Effector CD4-positive, alpha-beta T cell (primary cell): ENCODE data around the gene FAM241B.

Source experiments
- DNase-seq: peaks from one replicate; pipeline ENCODE4 v3.0.0-alpha.2; 2020

FAM241B gene

DNA sequence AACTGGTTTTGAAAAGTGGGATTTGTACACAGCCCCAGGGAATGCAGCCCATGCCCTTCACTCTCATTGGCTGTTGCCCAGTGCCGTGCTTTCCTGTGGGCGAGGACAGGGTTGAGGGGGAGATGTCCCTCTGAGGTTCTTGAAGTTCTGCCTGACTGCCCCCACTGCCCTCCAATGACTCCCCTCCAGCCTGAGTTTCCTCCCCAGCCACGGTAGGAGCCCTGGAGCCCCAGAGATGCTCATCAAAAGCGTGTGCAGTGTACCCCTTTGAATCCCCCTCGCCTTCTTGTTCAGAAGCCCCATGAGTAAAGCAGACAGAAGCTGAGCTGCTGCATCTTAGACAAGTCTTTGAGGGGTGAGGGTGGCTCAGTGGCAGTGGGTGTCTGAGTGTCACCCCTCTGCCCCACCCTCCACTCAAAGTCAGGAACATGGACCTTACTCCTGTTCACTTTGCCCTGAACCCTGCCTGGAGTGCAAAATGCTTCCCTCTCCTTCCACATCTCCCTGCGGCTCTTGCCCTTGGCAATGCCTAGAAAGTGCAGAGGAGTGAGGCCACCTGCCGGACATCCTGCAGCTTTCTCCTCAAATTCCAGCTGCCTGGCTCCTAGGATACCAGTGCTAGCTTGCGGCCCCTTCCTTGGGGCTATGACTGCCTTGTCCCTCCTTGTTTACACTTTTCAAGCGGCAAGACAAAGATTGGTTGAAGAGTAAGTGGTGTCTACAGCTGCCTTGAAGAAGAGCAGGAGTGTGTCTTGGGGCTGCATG, 19.9 kb downstream of the FAM241B start:
- no peak for DNase-seq

DNA sequence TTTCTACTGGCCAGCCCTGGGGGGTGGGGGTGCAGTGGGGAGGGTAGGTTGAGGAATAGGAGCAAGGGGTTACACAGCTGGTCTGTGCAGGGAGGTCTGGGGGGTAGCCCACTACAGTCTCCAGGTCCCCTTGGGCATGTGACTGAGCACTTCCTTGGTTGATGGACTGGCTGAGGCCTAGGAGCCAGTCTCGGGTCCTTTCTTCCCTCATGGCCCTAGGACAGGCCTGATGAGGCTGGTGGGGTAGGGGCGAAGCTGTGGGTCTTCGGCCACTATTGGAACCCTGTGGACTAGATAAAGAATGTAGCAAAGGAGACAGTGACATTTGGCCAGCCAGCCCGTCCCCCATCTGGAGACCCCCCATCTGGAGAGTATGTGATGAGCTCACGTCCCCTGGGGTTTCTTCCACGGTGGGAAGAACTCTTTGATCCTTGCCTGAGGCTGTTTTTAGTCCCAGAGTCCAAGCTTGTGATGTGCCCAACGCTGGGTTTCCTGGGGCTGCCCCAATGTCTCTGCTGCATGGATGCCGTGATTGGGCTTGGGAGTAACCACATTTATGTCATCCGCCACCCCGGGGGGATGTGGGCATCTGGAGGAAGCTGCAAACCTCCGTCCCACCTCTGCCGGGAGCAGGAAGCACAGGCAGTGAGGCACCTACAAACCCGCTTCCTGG, 20.7 kb downstream of the FAM241B start:
- no peak for DNase-seq

DNA sequence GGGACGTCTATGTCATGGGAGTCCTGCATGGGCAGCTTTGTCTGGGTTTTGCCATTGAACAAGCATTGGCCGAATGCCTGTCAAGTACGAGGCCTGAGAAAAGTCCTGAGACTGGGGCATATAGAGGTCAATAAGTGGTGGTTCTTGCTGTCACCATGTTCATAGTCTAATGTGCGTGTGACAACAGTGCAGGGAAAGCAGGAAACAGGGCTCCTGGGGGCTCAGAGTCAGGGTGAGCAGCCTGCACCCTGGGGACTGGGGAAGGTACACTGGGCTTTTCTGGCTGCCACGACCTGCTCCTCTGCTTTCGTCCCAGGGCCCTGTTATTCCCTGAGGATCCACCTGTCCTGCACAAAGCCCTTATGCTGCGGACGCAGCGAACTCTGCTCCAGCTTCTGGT, 21.3 kb downstream of the FAM241B start:
- no peak for DNase-seq

DNA sequence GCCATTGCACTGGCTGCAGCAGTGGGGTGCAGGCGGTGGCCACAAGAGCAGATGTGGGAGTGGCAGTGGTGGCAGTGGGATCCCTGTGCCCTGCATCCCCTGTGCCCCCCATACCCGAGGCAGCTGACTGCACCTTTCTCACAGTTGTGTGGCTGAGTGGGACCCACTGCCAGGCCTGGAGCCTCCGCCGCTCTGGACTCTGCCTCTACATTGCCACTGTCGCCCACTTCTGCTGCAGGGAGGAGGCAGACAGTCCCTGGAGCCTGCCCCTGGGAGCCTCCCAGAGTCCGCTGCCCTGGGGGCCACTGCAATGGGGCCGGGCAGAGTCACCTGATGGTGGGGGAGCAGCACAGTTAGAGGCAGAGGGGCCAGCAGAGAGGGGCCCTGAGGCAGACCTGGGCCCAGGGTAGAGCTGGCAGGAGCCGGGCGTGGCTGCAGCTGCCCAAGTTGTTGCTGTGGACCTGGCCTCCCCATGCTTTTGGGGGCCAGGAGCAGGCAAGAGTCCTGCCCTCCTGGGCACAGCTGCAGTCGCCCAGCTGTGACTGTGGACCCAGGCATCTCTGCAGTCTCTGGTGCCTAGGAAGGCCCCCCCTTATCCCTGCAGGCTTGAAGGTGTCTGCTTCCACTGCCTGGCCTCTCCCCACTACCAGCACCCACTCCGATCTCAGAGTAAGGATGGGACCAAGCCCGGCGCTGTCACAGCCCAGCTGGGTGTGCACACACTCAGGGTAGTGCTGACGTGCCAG, 22.2 kb downstream of the FAM241B start:
- no peak for DNase-seq

DNA sequence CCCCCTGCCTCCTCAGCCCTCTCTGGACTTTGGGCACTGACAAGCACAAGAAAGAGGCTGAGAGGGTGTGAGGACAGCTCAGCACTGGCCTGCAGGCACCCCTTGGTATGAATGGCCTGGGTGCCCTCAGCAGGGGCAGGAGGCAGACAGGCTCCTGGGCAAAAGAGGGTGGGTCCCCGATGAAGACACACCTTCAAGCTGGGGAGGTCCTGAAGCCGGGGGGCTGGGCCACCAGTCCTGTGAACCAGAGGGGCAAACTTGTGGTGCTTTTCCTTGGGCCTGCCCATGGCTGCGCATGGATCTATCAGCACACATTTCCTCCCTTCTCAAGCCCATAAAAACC, 22.8 kb downstream of the FAM241B start:
- DNase-seq, result no peak

DNA sequence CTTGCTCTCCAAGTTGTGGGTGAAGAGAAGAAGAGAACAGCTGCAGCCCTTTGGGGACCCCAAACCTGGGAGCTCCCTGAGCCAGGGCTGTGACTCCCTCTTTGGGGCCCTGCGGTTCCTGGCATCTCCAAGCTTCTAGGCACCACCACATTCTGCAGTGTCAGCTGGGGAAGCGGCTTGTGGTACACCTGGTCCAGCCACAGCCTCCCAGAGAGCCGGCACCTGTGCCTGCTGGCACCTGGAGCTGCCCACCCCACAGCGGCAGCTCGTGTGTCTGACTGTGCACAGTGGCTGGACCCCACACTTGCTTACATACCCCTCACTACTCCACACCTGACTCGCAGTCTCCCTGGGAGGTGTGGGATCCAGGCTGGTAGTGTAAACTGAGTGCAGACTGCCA, 23.5 kb downstream of the FAM241B start:
- no peak for DNase-seq

DNA sequence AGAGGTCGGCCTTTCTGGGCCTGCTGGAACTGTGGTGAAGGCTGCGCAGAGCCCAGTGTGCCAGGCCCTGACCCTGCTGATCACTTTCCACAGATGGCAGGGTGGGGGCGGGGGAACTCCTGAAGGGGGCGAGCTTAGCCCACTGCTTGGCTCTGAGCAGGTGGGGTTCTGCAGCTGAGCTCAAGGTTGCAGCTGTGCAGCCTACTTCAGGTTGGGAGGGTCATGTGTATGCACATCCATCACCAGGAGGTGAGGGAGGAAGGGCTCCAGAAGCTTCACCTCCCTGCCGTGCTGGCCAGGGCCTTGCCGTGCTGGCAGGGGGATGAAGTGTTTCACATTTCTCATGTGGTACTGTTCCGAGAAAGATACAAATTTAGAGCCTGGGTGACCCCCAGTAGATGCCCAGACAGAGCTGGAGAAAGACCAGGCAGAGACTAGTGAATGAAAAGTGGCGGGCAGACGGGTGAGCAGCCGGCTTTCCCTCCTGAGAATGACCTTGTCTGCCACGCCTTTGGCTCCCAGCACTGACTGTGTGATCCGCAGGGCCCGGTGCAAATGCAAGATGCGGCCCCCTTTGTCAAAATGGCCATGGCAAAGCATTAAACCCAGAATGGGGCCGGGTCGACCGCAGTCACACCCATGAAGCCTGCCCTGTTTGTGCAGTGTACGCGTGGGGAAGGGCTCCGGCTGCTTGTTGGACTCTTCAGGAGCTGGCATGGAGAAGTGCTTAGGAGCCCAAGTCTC, 25.2 kb downstream of the FAM241B start:
- no peak for DNase-seq

DNA sequence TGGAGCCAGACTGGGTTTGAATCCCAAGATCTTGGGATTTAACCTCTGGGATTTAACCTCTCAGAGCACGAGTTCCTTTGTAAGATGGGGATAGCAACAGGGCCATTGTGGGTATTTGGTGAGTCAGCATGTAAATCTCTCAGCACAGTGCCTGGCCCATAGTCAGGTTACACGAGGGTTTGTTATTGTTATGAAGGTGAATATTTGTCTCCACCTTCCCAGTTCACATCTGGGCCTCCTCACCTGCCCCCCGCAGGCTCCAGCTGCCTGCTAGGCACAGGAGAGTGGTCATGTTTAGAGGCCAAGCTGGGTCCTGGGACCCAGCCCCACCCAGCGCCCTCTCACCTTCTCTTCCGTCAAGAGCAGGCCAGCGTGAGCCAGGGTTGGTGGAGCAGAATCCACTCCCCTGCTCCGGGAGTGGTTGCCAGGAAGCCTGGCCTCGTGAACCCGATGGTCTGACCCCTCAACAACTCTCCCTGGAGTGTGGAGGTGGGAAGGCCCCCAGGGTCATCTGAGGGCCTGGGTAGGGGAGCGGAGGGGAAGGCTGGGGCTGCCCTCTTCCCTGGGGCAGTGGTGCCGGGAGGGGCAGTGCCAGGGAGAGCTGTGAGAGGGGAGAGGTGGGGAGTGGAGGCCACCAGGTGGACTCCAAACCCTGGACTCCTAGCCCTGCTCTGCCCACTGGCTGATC, 26.0 kb downstream of the FAM241B start:
- no peak for DNase-seq

DNA sequence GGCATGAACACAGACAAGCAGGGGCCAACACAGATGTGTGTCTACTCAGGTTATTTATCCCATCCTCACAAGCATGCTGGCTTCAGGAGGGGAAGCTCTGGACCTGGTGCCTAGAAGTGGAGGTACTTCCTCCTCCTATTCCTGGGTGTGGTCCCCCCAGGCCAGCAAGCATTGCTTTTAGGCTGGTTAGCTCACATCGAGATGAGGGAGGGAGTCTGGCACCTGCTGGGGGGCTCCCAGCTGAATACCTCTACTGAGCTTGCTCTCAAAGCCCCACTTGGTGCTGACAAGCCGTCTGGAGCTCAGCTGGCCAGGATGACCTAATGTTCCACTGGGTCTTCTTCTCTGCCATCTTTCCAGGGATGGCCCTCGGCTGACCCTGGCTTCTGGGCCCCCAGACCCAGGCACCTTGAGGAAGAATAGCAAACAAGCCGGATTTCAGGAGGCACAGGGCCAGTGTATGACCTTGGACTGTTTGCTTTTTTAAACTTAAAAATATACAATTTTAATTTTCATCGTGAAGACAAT, 26.8 kb downstream of the FAM241B start:
- no peak for DNase-seq

DNA sequence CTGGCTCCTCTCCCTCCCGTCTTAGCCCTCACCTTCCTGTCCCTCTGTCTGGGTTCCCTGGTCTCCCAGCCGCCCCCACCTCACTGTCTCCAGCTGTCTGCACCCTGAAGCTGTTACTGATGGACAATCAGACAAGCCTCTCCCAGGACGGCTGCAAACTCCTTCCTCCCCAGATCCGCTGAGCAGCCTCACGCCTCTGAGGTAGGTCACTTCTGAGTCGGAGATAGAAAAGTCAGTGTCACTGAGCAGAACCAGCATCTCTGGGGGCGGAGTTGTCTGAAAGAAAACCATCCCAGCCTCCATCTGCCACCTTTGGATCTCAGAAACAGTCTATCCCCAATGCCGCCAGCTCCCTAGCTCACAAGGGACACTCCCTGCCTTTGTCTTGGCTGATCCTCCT, 27.4 kb downstream of the FAM241B start:
- DNase-seq, result no peak

DNA sequence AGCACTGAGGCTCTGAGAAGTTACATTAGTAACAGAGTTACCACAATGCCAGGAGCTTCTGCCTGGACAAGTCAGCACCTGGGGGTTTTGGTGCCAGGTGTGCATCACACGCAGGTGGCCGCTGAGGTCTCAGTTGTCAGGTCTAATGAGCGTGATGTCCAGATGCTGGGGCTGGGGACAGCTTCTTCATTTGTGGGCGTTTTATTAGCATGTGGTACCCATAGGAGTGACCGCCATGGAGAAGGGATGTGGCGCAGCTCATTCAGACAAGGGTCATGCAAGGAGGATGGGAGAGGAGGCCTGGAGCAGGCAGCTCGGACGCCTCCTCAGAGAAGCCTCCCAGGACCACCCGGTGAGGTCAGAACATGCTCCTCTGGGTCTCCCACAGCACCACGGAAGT, 27.8 kb downstream of the FAM241B start:
- no peak for DNase-seq

DNA sequence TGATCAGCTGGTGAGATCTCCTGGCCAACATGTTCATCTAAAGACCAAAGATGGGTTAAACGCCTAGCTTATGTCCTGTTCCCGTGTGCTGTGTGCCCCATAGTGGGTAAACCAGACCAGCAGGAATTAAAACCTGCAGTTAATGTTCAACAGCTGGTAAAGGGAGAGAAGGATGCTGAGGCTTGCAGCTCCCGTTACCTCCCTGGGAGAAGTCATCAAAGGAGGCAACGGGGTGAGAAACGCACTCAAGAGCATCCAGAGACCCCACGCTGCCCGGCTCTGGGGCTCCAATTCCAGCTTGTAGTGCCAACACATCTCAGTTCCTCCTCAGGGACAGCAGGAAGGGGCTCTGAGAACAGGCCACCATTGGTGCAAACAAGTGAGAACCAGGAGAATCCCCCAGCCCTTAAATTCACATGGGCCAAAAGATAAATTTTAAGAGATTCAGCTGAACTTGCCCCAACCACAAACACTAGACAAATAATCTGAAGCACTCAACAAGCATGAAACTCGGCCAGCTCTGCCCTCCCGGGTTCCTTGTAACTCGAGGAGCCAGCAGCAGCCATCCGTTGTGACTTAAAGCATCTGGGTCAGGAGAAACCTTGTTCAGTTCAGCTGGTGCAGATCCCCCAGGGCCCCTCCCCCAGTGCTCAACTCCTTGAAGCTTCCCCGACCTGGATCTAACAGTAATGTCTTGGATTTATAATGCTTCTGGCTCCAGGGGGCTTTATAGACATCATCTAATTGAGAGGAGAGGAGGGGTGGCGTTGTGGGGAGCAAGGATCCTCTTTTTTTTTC, 29.4 kb downstream of the FAM241B start:
- no peak for DNase-seq

DNA sequence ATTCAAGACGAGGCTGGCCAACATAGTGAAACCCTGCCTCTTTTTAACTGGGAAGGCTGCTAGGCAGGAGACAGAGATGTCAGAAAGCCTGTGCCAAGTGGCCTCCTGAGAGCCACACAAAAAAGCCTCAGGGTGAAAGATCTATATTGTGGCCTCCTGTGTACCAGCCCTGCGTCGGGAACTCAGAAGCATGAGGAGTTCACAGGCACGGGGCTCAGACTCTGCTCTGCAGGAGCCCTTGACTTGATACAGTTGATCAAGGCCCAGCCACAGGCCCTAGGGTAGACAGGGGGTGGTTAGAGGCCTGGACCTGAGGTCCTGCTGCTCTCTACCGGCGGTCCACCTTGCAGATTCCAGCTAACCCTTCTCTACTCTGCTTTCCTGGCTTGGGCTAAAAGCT, 30.2 kb downstream of the FAM241B start:
- DNase-seq, result no peak

DNA sequence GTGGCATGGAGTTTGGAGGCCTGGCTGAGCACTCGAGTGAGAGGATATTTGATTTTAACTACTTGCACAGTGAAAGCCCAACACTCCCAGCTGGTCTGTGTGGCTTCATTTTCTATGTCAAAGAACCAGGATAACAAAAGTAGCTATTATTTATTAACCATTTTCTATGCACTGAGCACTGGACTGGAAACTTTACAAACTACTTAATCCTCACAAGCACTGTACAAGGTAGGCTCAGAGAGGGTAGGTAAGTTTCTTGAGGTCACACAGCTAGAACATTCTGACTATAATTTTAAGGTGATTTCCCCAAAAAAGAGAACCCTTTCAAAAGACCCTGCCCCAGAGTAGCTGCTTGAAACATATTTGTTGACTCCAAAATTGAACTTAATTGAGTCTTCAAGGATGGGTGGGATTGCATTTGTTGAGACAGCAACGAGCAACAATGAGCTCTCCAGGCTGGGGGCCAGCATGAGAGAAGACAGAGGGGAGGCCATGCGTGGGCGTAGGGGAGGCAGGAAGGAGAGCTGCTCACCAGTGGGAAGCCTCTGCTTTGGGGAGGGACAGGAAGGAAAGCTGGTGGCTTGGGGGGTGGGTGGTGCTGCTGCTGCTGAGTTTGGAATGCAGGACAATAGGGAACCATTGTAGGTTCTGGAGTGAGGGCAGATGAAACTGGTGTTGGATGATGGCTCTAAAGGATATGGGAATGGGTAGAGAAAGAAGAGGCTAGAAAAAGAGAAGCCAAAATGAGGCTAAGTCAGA, 31.5 kb downstream of the FAM241B start:
- no peak for DNase-seq

DNA sequence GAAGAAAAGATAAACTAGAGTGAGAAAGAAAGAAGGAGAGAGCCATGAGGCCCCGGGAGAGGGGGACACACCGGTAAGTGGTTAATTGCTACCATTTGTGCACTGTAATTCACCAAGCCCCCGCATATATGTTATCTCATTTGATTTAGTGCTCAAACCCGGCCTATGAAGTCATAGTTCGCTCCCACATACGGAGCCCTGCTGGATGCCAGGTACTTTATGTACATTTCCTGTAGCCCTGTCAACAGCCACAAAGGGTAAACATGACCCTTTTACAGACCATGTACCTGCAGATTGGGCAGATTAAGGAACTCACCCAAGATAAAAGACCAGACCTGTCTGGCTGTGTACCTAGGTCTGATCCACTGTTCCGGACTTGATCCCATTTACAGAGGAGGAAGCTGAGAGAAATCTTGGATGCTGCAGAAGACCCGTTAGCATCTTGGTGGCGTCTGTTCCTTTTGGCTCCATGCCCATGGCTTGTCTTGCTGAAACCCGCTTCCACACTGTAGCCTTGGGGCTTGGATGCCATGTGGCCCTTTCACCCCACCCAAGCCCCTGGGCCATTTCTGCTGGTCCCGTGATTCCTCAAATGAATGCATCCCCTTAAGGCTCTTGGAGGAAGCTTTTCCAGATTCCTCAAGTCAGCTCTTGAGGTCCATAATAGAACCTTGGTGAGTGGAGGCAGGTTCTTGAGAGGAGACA, 32.3 kb downstream of the FAM241B start:
- no peak for DNase-seq

DNA sequence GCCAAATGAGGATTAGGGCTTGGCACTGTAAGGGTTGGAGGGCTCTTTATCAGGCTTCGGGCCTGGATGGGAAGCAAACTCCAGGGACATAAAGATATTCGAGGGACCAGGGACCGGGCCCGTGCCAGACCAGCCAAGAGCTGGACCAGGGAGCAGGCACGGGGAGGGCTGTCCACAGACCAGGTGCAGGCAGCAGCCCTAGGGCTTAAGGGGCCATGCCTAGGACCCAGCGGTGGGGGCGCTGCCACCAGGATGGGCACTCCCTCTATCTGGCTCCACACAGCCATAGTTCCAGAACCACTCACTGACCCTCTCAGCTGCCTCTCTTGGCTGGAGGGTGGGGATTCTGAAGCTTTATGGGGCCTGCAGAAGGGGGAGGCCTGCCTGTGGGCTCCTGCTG, 32.9 kb downstream of the FAM241B start:
- no peak for DNase-seq

DNA sequence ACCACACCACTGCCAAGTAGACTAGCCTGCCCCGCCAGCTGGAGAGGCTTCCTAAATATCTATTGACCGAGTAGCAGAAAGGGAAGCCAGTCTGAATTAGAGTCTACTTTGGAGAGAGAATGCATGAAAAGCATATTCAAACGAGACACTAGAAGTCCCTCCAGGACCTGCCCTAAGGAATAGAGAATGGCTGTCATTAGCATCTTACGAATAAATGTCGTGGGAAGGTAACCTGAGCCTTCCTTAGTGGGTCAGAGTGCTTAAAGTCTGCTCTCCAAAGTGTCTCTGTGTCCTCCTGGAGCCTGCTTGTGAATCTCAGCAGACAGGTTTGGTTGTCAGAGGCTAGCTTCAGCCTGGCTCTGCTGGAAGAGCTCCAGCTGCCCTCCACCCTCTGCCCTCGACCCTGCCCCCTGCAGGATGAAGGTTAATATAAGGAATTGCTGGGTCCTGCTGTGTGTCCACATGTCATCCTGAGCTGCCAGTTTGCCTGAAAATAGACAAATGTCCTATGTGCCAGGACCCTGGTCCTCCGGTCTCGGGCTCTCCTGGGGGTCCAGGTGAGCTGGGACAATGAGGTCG, 33.4 kb downstream of the FAM241B start:
- no peak for DNase-seq

DNA sequence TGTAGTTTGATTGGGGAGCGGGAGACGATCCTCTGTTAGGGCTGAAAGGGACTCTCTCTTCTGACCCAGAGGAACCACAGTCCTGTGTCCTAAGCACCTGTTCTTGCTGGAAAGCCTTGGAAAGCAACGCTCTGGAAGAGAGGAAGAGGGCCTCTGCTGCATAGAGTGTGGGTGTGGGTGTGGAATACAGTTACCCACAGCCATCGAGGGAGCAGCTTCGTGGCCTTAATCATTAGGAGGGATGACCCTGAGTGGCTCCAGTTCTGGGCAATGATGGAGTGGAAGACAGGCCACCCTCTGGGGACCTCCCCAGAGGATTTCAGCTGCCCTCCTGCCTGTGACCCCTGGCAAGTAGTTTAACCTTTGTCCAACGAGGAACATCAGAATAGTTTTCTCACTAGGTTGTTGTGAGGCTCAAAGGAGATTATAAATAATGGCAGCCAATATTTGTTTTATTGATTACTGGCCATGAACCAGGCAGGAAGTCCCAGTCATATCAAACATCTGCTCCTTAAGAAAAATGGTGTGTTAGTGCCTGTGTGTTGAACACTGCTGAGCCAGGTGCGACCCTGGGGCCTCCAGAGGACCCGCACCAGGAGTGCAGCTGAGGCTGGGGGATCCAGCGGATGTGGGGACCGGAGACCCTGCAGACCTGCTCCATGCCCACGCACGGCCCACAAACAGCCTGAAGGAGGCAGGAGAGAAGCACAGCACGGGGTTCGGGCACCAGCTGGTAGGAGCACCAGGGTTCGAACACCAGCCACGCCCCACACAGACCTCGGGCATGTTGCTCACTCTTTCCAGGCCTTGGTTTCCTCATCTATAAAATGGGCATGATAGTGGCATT, 35.6 kb downstream of the FAM241B start:
- DNase-seq, result no peak

DNA sequence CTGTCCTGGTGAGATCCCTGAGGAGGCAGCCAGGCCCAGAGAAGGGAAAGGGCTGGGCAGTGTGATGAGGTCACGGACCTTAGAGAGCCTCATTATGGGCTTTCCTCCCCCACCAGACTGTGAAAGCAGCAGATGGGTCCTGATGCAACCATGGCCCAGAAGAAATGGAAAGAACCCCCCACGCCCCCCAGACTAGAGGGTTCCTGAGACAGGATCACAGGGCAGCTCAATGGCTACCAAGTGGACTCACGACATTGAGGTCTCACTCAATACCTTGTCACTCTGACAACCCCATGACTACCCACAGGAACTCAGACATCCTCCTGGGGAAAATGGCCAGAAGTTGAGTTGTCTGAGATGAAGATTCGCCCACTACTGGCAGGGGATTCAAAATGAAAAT, 36.7 kb downstream of the FAM241B start:
- no peak for DNase-seq
